Activated CD4-positive, alpha-beta T cell treated with anti-CD3 and anti-CD28 coated beads for 24 hours (primary cell): ENCODE measurements around the gene LTC4S.

Experiments used
- DNase-seq, 2 donors: peaks; one replicate each; pipeline ENCODE4 v3.0.0-alpha.2; 2020; ENCODE audit warnings: low read depth in 2 of 2

Gene LTC4S

GRCh38 chr5:179806250-179807048, 12.7 kb downstream of the LTC4S start, which contains the start of gene MGAT4B:
Gene MGAT4B, minus strand, starts transcription at chr5:179806866. Its CDS starts 283 bp downstream, at chr5:179806583.
- peak in 1 of 2 donors; percentile 50 for DNase-seq

DNA sequence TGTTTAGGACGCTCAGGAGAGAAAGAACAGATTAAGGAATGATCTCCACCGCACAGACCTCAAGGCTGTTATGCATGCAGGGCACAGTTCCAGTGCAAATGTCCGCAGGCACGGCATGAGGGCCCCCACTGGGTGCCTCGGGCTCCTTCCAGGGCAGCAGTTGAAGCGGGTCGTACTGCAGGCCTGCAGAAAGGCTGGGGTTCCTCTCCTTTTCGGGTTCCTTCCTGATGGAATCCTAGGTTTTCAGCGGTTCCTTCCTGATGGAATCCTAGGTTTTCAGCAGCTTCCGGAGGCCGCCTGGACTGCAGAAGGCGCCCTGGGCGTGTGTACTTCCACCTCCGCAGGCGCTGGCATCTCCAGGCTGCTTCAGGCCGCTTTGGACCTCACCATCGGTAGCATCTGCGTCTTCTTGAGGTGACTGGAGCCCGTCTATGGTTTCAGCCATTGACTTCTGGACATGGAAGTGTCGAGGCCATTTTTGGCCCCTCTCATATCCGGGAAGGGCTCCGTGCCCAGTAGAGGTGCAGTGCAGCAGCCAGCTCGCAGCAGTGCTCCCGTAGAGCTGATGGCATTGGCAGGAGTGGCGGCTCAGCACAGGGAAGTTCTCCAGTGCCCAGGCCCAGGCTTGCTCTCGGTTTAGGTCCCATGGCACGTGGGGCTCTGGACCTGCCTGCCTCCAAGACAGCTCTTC, 18.5 kb downstream of the LTC4S start:
- no peak for DNase-seq

GRCh38 chr5:179812997-179813607, 19.3 kb downstream of the LTC4S start:
- DNase-seq = no peak

DNA sequence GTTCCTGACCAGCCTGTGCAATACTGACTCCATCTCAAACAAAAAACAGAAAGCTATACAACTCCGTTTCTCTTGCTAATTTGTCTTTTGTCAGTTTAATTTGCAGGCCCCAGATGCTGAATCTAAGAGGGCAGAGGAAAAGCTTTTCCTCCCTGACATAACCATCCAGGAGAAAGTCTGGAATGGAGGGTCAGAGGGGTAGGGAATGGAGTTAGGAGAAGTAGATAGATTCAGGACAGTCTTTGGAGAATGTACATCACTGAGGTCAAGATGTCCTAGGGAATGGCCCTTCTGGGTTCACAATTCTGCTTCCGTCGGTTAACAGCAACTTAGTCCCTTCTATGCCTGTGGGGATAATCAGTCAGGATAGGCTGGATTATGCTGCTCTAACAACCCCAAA, 20.3 kb downstream of the LTC4S start:
- DNase-seq = no peak

GRCh38 chr5:179815491-179816249, 21.9 kb downstream of the LTC4S start:
- no peak for DNase-seq

GRCh38 chr5:179816401-179816795, 22.6 kb downstream of the LTC4S start:
- DNase-seq = no peak

- DNase-seq = no peak
Observed at GRCh38 chr5:179816796-179817469, 23.1 kb downstream of the LTC4S start.

- DNase-seq = no peak
Observed at GRCh38 chr5:179817470-179817840, 23.7 kb downstream of the LTC4S start.

- no peak for DNase-seq
Observed at GRCh38 chr5:179817890-179818745, 24.3 kb downstream of the LTC4S start.

GRCh38 chr5:179818746-179819295, 25.0 kb downstream of the LTC4S start:
- DNase-seq = peak in 1 of 2 donors; percentile 66

- DNase-seq = no peak
Observed at GRCh38 chr5:179819296-179820126, 25.7 kb downstream of the LTC4S start.

DNA sequence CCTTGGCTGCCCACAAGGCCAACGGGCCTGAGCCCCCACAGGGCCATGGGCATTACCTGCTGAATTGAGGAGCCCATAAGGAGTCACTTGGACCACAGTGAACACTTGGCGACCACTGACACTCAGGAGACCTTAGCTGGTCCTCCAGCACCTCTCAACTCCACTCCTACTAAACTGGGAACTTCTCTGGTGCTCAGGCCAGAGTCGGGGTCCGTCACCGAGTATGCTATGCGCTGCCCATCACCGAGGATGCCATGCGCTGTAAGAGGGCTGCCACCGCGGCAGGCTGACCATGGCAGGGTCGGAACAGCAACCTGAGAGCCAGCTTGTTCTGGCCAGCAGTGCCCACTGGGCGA, 26.3 kb downstream of the LTC4S start:
- no peak for DNase-seq

GRCh38 chr5:179820483-179821297, 26.9 kb downstream of the LTC4S start, which contains the start of gene SQSTM1:
Gene SQSTM1, plus strand, starts transcription at chr5:179820905. Its CDS starts 32 bp downstream, at chr5:179820937.
- peak; percentile 65 to 69 for DNase-seq

- peak; percentile 74 to 78 for DNase-seq
Observed at GRCh38 chr5:179821298-179822058, 27.7 kb downstream of the LTC4S start.

DNA sequence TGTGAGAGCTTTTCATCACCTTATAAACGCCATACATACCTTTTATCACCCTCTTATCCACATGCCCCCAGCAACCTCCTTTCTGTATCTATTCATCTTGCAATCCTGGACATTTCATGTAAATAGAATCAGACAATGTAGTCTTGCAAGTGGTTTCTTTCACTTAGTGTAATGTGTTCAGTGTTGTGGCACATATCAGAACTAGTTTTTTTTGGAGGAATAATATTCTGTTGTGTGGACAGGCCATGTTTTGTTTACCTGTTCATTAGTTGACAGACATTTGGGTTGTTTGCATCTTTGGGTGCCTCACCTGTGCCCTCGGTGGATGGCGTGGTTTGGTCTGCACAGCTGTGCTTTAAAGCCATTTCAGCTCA, 28.3 kb downstream of the LTC4S start:
- no peak for DNase-seq

DNA sequence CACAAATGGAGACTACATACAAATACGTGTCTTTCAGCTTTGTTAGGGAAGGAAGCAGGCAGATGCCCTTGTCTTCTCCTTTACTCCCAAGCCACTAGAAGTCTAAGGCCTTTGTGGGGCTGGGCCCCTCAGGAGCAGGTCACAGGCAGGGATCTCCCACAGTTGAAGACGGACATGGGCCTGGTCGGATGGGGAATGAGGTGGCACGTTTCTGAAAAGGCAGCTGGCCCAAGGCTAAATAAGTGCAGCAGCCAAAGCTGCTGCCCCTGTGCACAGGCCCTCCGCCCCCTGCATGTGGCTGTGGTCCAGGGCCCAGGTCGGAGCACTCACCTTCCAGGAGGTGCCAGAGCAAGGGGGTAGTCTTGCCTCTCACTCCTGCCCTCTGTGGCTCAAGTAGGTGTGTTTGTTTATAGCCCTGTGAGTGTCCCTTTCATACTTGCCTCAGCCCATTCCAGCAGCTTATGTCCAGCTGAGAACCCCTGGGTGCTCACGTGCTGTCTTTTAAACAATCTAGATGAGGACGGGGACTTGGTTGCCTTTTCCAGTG, 28.7 kb downstream of the LTC4S start:
- no peak for DNase-seq
